Measurements from ENCODE around the gene CST3. TPM values are rescaled to one million over a fixed set of nuclear protein-coding genes. Genes with fewer than 3 reads are reported as not detected.
"Not testable (repeated sequence)": the region's sequence is repeated elsewhere in the genome, so short reads cannot be mapped to it uniquely, and the experiment has no call there.

Gene CST3
- total and polyA plus RNA-seq, 5 donors from 2014 or later, result 0.73 to 2.7 (median 1.6) TPM

- Mint-ChIP-seq H3K27ac (no peak overlapping the region), H3K4me1 (peaks cover 0 to 4% (median 0%) of the 10 kb centered on the region in 4 donors), H3K9me3 (peaks cover 0 to 8% (median 0%) of the 10 kb centered on the region in 7 donors), H3K4me3 (no peak overlapping the region), H3K27me3 (peaks cover 13% of the 10 kb centered on the region), H3K36me3 (no peaks in the 10 kb centered on the region)
- Histone ChIP-seq H3K4me1 (ENCODE audit: control insufficient read depth, insufficient read depth, low read length, poor library complexity, severe bottlenecking) (no peaks in the 10 kb centered on the region), H3K27me3 (ENCODE audit: control insufficient read depth, insufficient read depth, low read length) (peaks cover 5% of the 10 kb centered on the region), H3K4me3 (ENCODE audit: low read depth, low read length) (no peak overlapping the region), H3K9me3 (ENCODE audit: control insufficient read depth in 2 of 2, low read length in 2 of 2) (no peaks in the 10 kb centered on the region), H3K27ac (ENCODE audit: insufficient read depth, low read length, poor library complexity, severe bottlenecking) (no peak overlapping the region), H3K36me3 (ENCODE audit: control insufficient read depth, insufficient read depth, low read length) (no peaks in the 10 kb centered on the region)
- no peak for ATAC-seq (ENCODE audit: low read depth in 2 of 2)
- no peak for DNase-seq
Observed at GRCh38 chr20:23622839-23623343, 14.9 kb downstream of the CST3 start.

- not testable (repeated sequence) for H3K9me3 ChIP-seq (ENCODE audit: control insufficient read depth in 2 of 2, low read length in 2 of 2); H3K27me3 ChIP-seq (ENCODE audit: control insufficient read depth, insufficient read depth, low read length); ATAC-seq (ENCODE audit: low read depth in 2 of 2); H3K4me1 ChIP-seq (ENCODE audit: control insufficient read depth, insufficient read depth, low read length, poor library complexity, severe bottlenecking); H3K27ac ChIP-seq (ENCODE audit: insufficient read depth, low read length, poor library complexity, severe bottlenecking); H3K36me3 Mint-ChIP-seq; H3K9me3 Mint-ChIP-seq; H3K27ac Mint-ChIP-seq; DNase-seq; H3K4me3 ChIP-seq (ENCODE audit: low read depth, low read length); H3K4me3 Mint-ChIP-seq; H3K36me3 ChIP-seq (ENCODE audit: control insufficient read depth, insufficient read depth, low read length); H3K4me1 Mint-ChIP-seq
- H3K27me3 Mint-ChIP-seq, result peaks cover 13% of the 10 kb centered on the region
Observed at GRCh38 chr20:23622401-23622800, 15.4 kb downstream of the CST3 start.

- not testable (repeated sequence) for H3K27ac ChIP-seq (ENCODE audit: insufficient read depth, low read length, poor library complexity, severe bottlenecking); DNase-seq; H3K27ac Mint-ChIP-seq; H3K9me3 ChIP-seq (ENCODE audit: control insufficient read depth in 2 of 2, low read length in 2 of 2); H3K36me3 Mint-ChIP-seq; H3K4me3 Mint-ChIP-seq; ATAC-seq (ENCODE audit: low read depth in 2 of 2); H3K4me1 Mint-ChIP-seq; H3K9me3 Mint-ChIP-seq; H3K27me3 ChIP-seq (ENCODE audit: control insufficient read depth, insufficient read depth, low read length); H3K4me3 ChIP-seq (ENCODE audit: low read depth, low read length); H3K4me1 ChIP-seq (ENCODE audit: control insufficient read depth, insufficient read depth, low read length, poor library complexity, severe bottlenecking); H3K36me3 ChIP-seq (ENCODE audit: control insufficient read depth, insufficient read depth, low read length)
- H3K27me3 Mint-ChIP-seq, result peaks cover 12% of the 10 kb centered on the region
Observed at GRCh38 chr20:23620670-23621386, 16.9 kb downstream of the CST3 start.

- H3K27ac ChIP-seq (ENCODE audit: insufficient read depth, low read length, poor library complexity, severe bottlenecking), result no peak overlapping the region
- H3K4me1 Mint-ChIP-seq, result no peaks in the 10 kb centered on the region
- no peaks in the 10 kb centered on the region for H3K27me3 Mint-ChIP-seq
- H3K27me3 ChIP-seq (ENCODE audit: control insufficient read depth, insufficient read depth, low read length), result no peaks in the 10 kb centered on the region
- no peak for DNase-seq
- no peak overlapping the region for H3K4me3 Mint-ChIP-seq
- ATAC-seq (ENCODE audit: low read depth in 2 of 2), result no peak
- H3K27ac Mint-ChIP-seq, result no peak overlapping the region
- no peaks in the 10 kb centered on the region for H3K36me3 ChIP-seq (ENCODE audit: control insufficient read depth, insufficient read depth, low read length)
- no peaks in the 10 kb centered on the region for H3K9me3 ChIP-seq (ENCODE audit: control insufficient read depth in 2 of 2, low read length in 2 of 2)
- H3K4me3 ChIP-seq (ENCODE audit: low read depth, low read length), result no peak overlapping the region
- H3K36me3 Mint-ChIP-seq, result no peaks in the 10 kb centered on the region
- H3K4me1 ChIP-seq (ENCODE audit: control insufficient read depth, insufficient read depth, low read length, poor library complexity, severe bottlenecking), result no peaks in the 10 kb centered on the region
- peaks cover 0 to 4% (median 0%) of the 10 kb centered on the region in 7 donors for H3K9me3 Mint-ChIP-seq
Observed at GRCh38 chr20:23614163-23614562, 23.6 kb downstream of the CST3 start.

- Mint-ChIP-seq H3K9me3 (peaks cover 0 to 3% (median 0%) of the 10 kb centered on the region in 7 donors), H3K4me1 (no peaks in the 10 kb centered on the region), H3K4me3 (no peak overlapping the region), H3K36me3 (no peaks in the 10 kb centered on the region), H3K27ac (no peak overlapping the region), H3K27me3 (no peaks in the 10 kb centered on the region)
- Histone ChIP-seq H3K4me3 (ENCODE audit: low read depth, low read length) (no peak overlapping the region), H3K9me3 (ENCODE audit: control insufficient read depth in 2 of 2, low read length in 2 of 2) (no peaks in the 10 kb centered on the region), H3K27me3 (ENCODE audit: control insufficient read depth, insufficient read depth, low read length) (no peaks in the 10 kb centered on the region), H3K27ac (ENCODE audit: insufficient read depth, low read length, poor library complexity, severe bottlenecking) (no peak overlapping the region), H3K36me3 (ENCODE audit: control insufficient read depth, insufficient read depth, low read length) (no peaks in the 10 kb centered on the region), H3K4me1 (ENCODE audit: control insufficient read depth, insufficient read depth, low read length, poor library complexity, severe bottlenecking) (no peaks in the 10 kb centered on the region)
- ATAC-seq (ENCODE audit: low read depth in 2 of 2), result no peak
- no peak for DNase-seq
Observed at GRCh38 chr20:23613676-23614075, 24.1 kb downstream of the CST3 start.

- H3K4me1 ChIP-seq (ENCODE audit: control insufficient read depth, insufficient read depth, low read length, poor library complexity, severe bottlenecking), result no peaks in the 10 kb centered on the region
- H3K27ac Mint-ChIP-seq, result no peak overlapping the region
- H3K36me3 ChIP-seq (ENCODE audit: control insufficient read depth, insufficient read depth, low read length), result no peaks in the 10 kb centered on the region
- no peaks in the 10 kb centered on the region for H3K9me3 ChIP-seq (ENCODE audit: control insufficient read depth in 2 of 2, low read length in 2 of 2)
- DNase-seq (no peak), ATAC-seq (ENCODE audit: low read depth in 2 of 2) (no peak)
- no peak overlapping the region for H3K27ac ChIP-seq (ENCODE audit: insufficient read depth, low read length, poor library complexity, severe bottlenecking)
- H3K27me3 ChIP-seq (ENCODE audit: control insufficient read depth, insufficient read depth, low read length), result no peaks in the 10 kb centered on the region
- H3K27me3 Mint-ChIP-seq, result no peaks in the 10 kb centered on the region
- no peaks in the 10 kb centered on the region for H3K4me1 Mint-ChIP-seq
- no peak overlapping the region for H3K4me3 ChIP-seq (ENCODE audit: low read depth, low read length)
- H3K36me3 Mint-ChIP-seq, result no peaks in the 10 kb centered on the region
- peaks cover 0 to 3% (median 0%) of the 10 kb centered on the region in 7 donors for H3K9me3 Mint-ChIP-seq
- no peak overlapping the region for H3K4me3 Mint-ChIP-seq
Observed at GRCh38 chr20:23612396-23612795, 25.4 kb downstream of the CST3 start.

GRCh38 chr20:23609486-23610109, 28.2 kb downstream of the CST3 start:
- Histone ChIP-seq H3K4me1 (ENCODE audit: control insufficient read depth, insufficient read depth, low read length, poor library complexity, severe bottlenecking) (no peaks in the 10 kb centered on the region), H3K36me3 (ENCODE audit: control insufficient read depth, insufficient read depth, low read length) (no peaks in the 10 kb centered on the region), H3K27ac (ENCODE audit: insufficient read depth, low read length, poor library complexity, severe bottlenecking) (no peak overlapping the region), H3K9me3 (ENCODE audit: control insufficient read depth in 2 of 2, low read length in 2 of 2) (no peaks in the 10 kb centered on the region), H3K27me3 (ENCODE audit: control insufficient read depth, insufficient read depth, low read length) (no peaks in the 10 kb centered on the region), H3K4me3 (ENCODE audit: low read depth, low read length) (no peak overlapping the region)
- ATAC-seq (ENCODE audit: low read depth in 2 of 2) (no peak), DNase-seq (no peak)
- no peaks in the 10 kb centered on the region for H3K36me3 Mint-ChIP-seq
- no peaks in the 10 kb centered on the region for H3K4me1 Mint-ChIP-seq
- H3K4me3 Mint-ChIP-seq, result no peak overlapping the region
- H3K27ac Mint-ChIP-seq, result no peak overlapping the region
- no peaks in the 10 kb centered on the region for H3K27me3 Mint-ChIP-seq
- H3K9me3 Mint-ChIP-seq, result no peaks in the 10 kb centered on the region
